Measurements from ENCODE around the gene USP54.
"Not testable (repeated sequence)": the region's sequence is repeated elsewhere in the genome, so short reads cannot be mapped to it uniquely, and the experiment has no call there.

GRCh38 chr10:73578927-73579326 lies 12.2 kb downstream of the USP54 start:
- not testable (repeated sequence) for TF ChIP-seq RAD21 (conservative IDR thresholded peaks at IDR 0.05); CTCF (IDR thresholded peaks at IDR 0.05; ENCODE audit: poor library complexity, severe bottlenecking); EZH2 (IDR thresholded peaks at IDR 0.05; ENCODE audit: borderline replicate concordance, insufficient read depth, low read length, poor library complexity, severe bottlenecking); POLR2AphosphoS5 (IDR thresholded peaks at IDR 0.05); EP300 (conservative IDR thresholded peaks at IDR 0.05; ENCODE audit: poor library complexity, severe bottlenecking); SMC3 (conservative IDR thresholded peaks at IDR 0.05; ENCODE audit: poor library complexity); TAF1 (IDR thresholded peaks at IDR 0.05; ENCODE audit: low read depth)

All from neural cell (in vitro differentiated cells).